HEK293 (cell line): ENCODE data around the gene PRPF18.

Experiments used
- CTCF ChIA-PET: fragments of 350-600 bp; formaldehyde crosslinking; extraction: SDS; loops from one replicate; lab custom pipeline; 2021; ENCODE audit warnings: antibody characterized with exemption; lab: Yijun Ruan, JAX
- POLR2A ChIA-PET: fragments of 300-600 bp; formaldehyde crosslinking; extraction: SDS; loops from one replicate; lab custom pipeline; 2020; ENCODE audit warnings: antibody characterized with exemption, inconsistent platforms; lab: Yijun Ruan, JAX
- H3K27ac ChIP-seq: fragments of 200-500 bp; sonication (Bioruptor generic); 2 replicates; pipeline ENCODE4 v1.5.1; 2014; ENCODE audit warnings: low read depth, low read length, control low read depth, inconsistent platforms; ENCODE audit errors: extremely low read depth
- H3K36me3 ChIP-seq, 2 experiments: fragments of 200-500 bp in 1 of 2; sonication (Bioruptor generic) in 1 of 2; 1 replicate in 1 of 2; 2 replicates in 1 of 2; pipeline ENCODE4 v1.5.1; 2014 to 2017; ENCODE audit warnings: inconsistent platforms in 2 of 2, low read length in 2 of 2; ENCODE audit not compliant: control insufficient read depth in 2 of 2, insufficient read depth in 1 of 2
- H3K4me1 ChIP-seq: fragments of 200-500 bp; sonication (Bioruptor generic); 2 replicates; pipeline ENCODE4 v1.5.1; 2014; ENCODE audit warnings: mild to moderate bottlenecking, low read length, inconsistent platforms; ENCODE audit not compliant: control insufficient read depth, insufficient read depth
- H3K4me3 ChIP-seq: 2 replicates; pipeline ENCODE4 v1.5.1; 2011; ENCODE audit warnings: low read depth, mild to moderate bottlenecking, control low read depth, low read length, moderate library complexity
- H3K9me3 ChIP-seq: fragments of 200-500 bp; sonication (Bioruptor generic); 2 replicates; pipeline ENCODE4 v1.5.1; 2014; ENCODE audit warnings: low read depth, low read length, inconsistent platforms; ENCODE audit not compliant: control insufficient read depth, insufficient read depth
- FEZF1 ChIP-seq: fragments of 450-650 bp; formaldehyde crosslinking; IDR thresholded peaks from 2 replicates; pipeline ENCODE4 v1.5.1; 2016; ENCODE audit warnings: missing biosample characterization, missing genetic modification characterization
- PRDM4 ChIP-seq: fragments of 450-650 bp; formaldehyde crosslinking; IDR thresholded peaks from 2 replicates; pipeline ENCODE4 v1.5.1; 2017; ENCODE audit warnings: missing biosample characterization, missing genetic modification characterization
- TRIM28 ChIP-seq: IDR thresholded peaks from 2 replicates; pipeline ENCODE4 v1.6.1; 2011; ENCODE audit warnings: low read length, control low read depth, borderline replicate concordance
- ZBTB11 ChIP-seq: fragments of 450-650 bp; formaldehyde crosslinking; conservative IDR thresholded peaks from 2 replicates; pipeline ENCODE4 v1.5.1; 2016; ENCODE audit warnings: low read depth, missing biosample characterization, missing genetic modification characterization
- ZBTB6 ChIP-seq: fragments of 450-650 bp; formaldehyde crosslinking; IDR thresholded peaks from 2 replicates; pipeline ENCODE4 v1.5.1; 2017; ENCODE audit warnings: missing biosample characterization, missing genetic modification characterization
- ZNF10 ChIP-seq: fragments of 450-650 bp; formaldehyde crosslinking; IDR thresholded peaks from 2 replicates; pipeline ENCODE4 v1.5.1; 2017; ENCODE audit warnings: missing biosample characterization, missing genetic modification characterization
- ZNF138 ChIP-seq: fragments of 450-650 bp; formaldehyde crosslinking; IDR thresholded peaks from 2 replicates; pipeline ENCODE4 v1.5.1; 2016; ENCODE audit warnings: missing biosample characterization, missing genetic modification characterization, borderline replicate concordance
- ZNF155 ChIP-seq: fragments of 450-650 bp; formaldehyde crosslinking; IDR thresholded peaks from 2 replicates; pipeline ENCODE4 v1.5.1; 2016; ENCODE audit warnings: missing biosample characterization, missing genetic modification characterization
- ZNF223 ChIP-seq: fragments of 450-650 bp; formaldehyde crosslinking; IDR thresholded peaks from 2 replicates; pipeline ENCODE4 v1.5.1; 2016; ENCODE audit warnings: missing biosample characterization, missing genetic modification characterization
- ZNF292 ChIP-seq: fragments of 450-650 bp; formaldehyde crosslinking; IDR thresholded peaks from 2 replicates; pipeline ENCODE4 v1.5.1; 2016; ENCODE audit warnings: low read depth, missing biosample characterization, missing genetic modification characterization, borderline replicate concordance
- ZNF311 ChIP-seq: fragments of 450-650 bp; formaldehyde crosslinking; IDR thresholded peaks from 2 replicates; pipeline ENCODE4 v1.5.1; 2017; ENCODE audit warnings: missing biosample characterization, missing genetic modification characterization, borderline replicate concordance
- ZNF350 ChIP-seq: fragments of 450-650 bp; formaldehyde crosslinking; IDR thresholded peaks from 2 replicates; pipeline ENCODE4 v1.5.0; 2017; ENCODE audit warnings: missing biosample characterization, mild to moderate bottlenecking, missing genetic modification characterization
- ZNF366 ChIP-seq: fragments of 450-650 bp; formaldehyde crosslinking; conservative IDR thresholded peaks from 2 replicates; pipeline ENCODE4 v1.5.1; 2016; ENCODE audit warnings: missing biosample characterization, missing genetic modification characterization
- ZNF37A ChIP-seq: fragments of 450-650 bp; IDR thresholded peaks from 2 replicates; pipeline ENCODE4 v1.5.1; 2018; ENCODE audit warnings: missing biosample characterization, missing genetic modification characterization
- ZNF488 ChIP-seq: fragments of 450-650 bp; formaldehyde crosslinking; IDR thresholded peaks from 2 replicates; pipeline ENCODE4 v1.5.1; 2016; ENCODE audit warnings: missing biosample characterization, missing genetic modification characterization
- ZNF501 ChIP-seq: fragments of 450-650 bp; formaldehyde crosslinking; IDR thresholded peaks from 2 replicates; pipeline ENCODE4 v1.5.1; 2016; ENCODE audit warnings: missing biosample characterization, missing genetic modification characterization
- ZNF596 ChIP-seq: fragments of 450-650 bp; IDR thresholded peaks from 2 replicates; pipeline ENCODE4 v1.5.0; 2018; ENCODE audit warnings: missing biosample characterization, mild to moderate bottlenecking, missing genetic modification characterization, moderate library complexity
- ZNF776 ChIP-seq: fragments of 450-650 bp; formaldehyde crosslinking; IDR thresholded peaks from 2 replicates; pipeline ENCODE4 v1.5.0; 2017; ENCODE audit warnings: missing biosample characterization, missing genetic modification characterization, borderline replicate concordance
- ZNF785 ChIP-seq: fragments of 450-650 bp; formaldehyde crosslinking; IDR thresholded peaks from 2 replicates; pipeline ENCODE4 v1.5.1; 2016; ENCODE audit warnings: missing biosample characterization, missing genetic modification characterization
- ZSCAN23 ChIP-seq: fragments of 450-650 bp; formaldehyde crosslinking; IDR thresholded peaks from 2 replicates; pipeline ENCODE4 v1.5.1; 2016; ENCODE audit warnings: missing biosample characterization, missing genetic modification characterization
- TF ChIP-seq, protein P1 (sequence below): fragments of 450-650 bp; formaldehyde crosslinking; IDR thresholded peaks from 2 replicates; pipeline ENCODE4 v1.5.1; 2016; ENCODE audit warnings: missing biosample characterization, missing genetic modification characterization
- TF ChIP-seq, protein P2 (sequence below): fragments of 450-650 bp; formaldehyde crosslinking; IDR thresholded peaks from 2 replicates; pipeline ENCODE4 v1.5.1; 2017; ENCODE audit warnings: missing biosample characterization, missing genetic modification characterization

The PRPF18 gene

GRCh38 chr10:13593535-13593934 is 6.8 kb downstream of the PRPF18 start (continued):
- no peak for TF ChIP-seq ZNF10
- TF ChIP-seq ZNF37A (tag by site-specific recombination), result no peak
- no peak for TF ChIP-seq ZNF155
- TF ChIP-seq ZNF488 (tag by site-specific recombination), result no peak
- TF ChIP-seq PRDM4 (tag by site-specific recombination), result no peak
- TF ChIP-seq ZBTB6 (tag by site-specific recombination), result no peak
- no peak for TF ChIP-seq ZNF501 (tag by site-specific recombination)

- no peak overlapping the region for H3K27ac ChIP-seq
- H3K36me3 ChIP-seq, result peaks cover 4 to 21% of the 10 kb centered on the region in 2 experiments; a peak in 2 of 3 replicates
- no peak overlapping the region for H3K4me3 ChIP-seq
- peaks cover 16% of the 10 kb centered on the region; the same call in 1 of the 2 replicates for H3K4me1 ChIP-seq
- POLR2A ChIA-PET, result no interaction called here
- no peaks in the 10 kb centered on the region for H3K9me3 ChIP-seq
- CTCF ChIA-PET, result no interaction called here
- no peak for TF ChIP-seq ZNF350 (tag by site-specific recombination)
- TF ChIP-seq, protein P1, sequence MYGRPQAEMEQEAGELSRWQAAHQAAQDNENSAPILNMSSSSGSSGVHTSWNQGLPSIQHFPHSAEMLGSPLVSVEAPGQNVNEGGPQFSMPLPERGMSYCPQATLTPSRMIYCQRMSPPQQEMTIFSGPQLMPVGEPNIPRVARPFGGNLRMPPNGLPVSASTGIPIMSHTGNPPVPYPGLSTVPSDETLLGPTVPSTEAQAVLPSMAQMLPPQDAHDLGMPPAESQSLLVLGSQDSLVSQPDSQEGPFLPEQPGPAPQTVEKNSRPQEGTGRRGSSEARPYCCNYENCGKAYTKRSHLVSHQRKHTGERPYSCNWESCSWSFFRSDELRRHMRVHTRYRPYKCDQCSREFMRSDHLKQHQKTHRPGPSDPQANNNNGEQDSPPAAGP (tag by site-specific recombination), result no peak
- TF ChIP-seq ZBTB11, result no peak
- no peak for TF ChIP-seq ZNF138 (tag by site-specific recombination)
- no peak for TF ChIP-seq ZSCAN23 (tag by site-specific recombination)
- TF ChIP-seq ZNF596 (tag by site-specific recombination), result no peak
- no peak for TF ChIP-seq ZNF785 (tag by site-specific recombination)
- TF ChIP-seq, protein P2, sequence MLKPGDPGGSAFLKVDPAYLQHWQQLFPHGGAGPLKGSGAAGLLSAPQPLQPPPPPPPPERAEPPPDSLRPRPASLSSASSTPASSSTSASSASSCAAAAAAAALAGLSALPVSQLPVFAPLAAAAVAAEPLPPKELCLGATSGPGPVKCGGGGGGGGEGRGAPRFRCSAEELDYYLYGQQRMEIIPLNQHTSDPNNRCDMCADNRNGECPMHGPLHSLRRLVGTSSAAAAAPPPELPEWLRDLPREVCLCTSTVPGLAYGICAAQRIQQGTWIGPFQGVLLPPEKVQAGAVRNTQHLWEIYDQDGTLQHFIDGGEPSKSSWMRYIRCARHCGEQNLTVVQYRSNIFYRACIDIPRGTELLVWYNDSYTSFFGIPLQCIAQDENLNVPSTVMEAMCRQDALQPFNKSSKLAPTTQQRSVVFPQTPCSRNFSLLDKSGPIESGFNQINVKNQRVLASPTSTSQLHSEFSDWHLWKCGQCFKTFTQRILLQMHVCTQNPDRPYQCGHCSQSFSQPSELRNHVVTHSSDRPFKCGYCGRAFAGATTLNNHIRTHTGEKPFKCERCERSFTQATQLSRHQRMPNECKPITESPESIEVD (tag by site-specific recombination), result no peak
- TF ChIP-seq FEZF1, result no peak
- no peak for TF ChIP-seq TRIM28
- TF ChIP-seq ZNF223 (tag by site-specific recombination), result no peak
- TF ChIP-seq ZNF10, result no peak
- TF ChIP-seq ZNF366 (tag by site-specific recombination), result no peak
- TF ChIP-seq ZNF311 (tag by site-specific recombination), result no peak
- TF ChIP-seq ZNF292 (tag by site-specific recombination), result no peak
- no peak for TF ChIP-seq ZNF776 (tag by site-specific recombination)
Observed at GRCh38 chr10:13594641-13595040, 7.9 kb downstream of the PRPF18 start.
